Neuronal stem cell (in vitro differentiated cells): ENCODE measurements around the gene SAMD3.
"Not testable (repeated sequence)": the region's sequence is repeated elsewhere in the genome, so short reads cannot be mapped to it uniquely, and the experiment has no call there.

Source experiments
- DNase-seq: peaks from one replicate; pipeline ENCODE4 v3.0.0-alpha.2; 2013; ENCODE audit warnings: low spot score
- H2AFZ ChIP-seq: one replicate; pipeline ENCODE4 v1.6.1; 2013; ENCODE audit warnings: mild to moderate bottlenecking, low read length, inconsistent platforms
- H2AK5ac ChIP-seq: 2 replicates; pipeline ENCODE4 v1.6.1; 2013; ENCODE audit warnings: low read depth, mild to moderate bottlenecking, inconsistent platforms, low read length, moderate library complexity, mixed read lengths
- H2BK120ac ChIP-seq: 2 replicates; pipeline ENCODE4 v1.6.1; 2013; ENCODE audit warnings: low read depth, mild to moderate bottlenecking, inconsistent platforms, low read length, moderate library complexity, mixed read lengths
- H2BK12ac ChIP-seq: one replicate; pipeline ENCODE4 v1.6.1; 2013; ENCODE audit warnings: low read length, inconsistent platforms
- H2BK15ac ChIP-seq: 2 replicates; pipeline ENCODE4 v1.6.1; 2013; ENCODE audit warnings: mild to moderate bottlenecking, low read length, inconsistent platforms, mixed read lengths
- H2BK5ac ChIP-seq: one replicate; pipeline ENCODE4 v1.6.1; 2013; ENCODE audit warnings: inconsistent platforms, mild to moderate bottlenecking, low read length, moderate library complexity
- H3K14ac ChIP-seq: one replicate; pipeline ENCODE4 v1.6.1; 2013; ENCODE audit warnings: low read length, inconsistent platforms
- H3K18ac ChIP-seq: 2 replicates; pipeline ENCODE4 v1.6.1; 2013; ENCODE audit warnings: low read length, inconsistent platforms
- H3K23ac ChIP-seq: 2 replicates; pipeline ENCODE4 v1.6.1; 2013; ENCODE audit warnings: low read depth, mild to moderate bottlenecking, mixed read lengths, low read length, inconsistent platforms; ENCODE audit not compliant: poor library complexity
- H3K27ac ChIP-seq: replicated peaks from 3 replicates; pipeline ENCODE4 v1.5.1; 2013; ENCODE audit warnings: low read length, inconsistent platforms
- H3K27me3 ChIP-seq, 3 experiments: 2 replicates each; pipeline ENCODE4 v1.6.1; 2013; ENCODE audit warnings: low read length in 3 of 3, mild to moderate bottlenecking in 2 of 3, inconsistent platforms in 1 of 3, low read depth in 1 of 3, mixed read lengths in 1 of 3, moderate library complexity in 1 of 3; ENCODE audit not compliant: control insufficient read depth in 3 of 3, insufficient read depth in 3 of 3
- H3K36me3 ChIP-seq, 2 donors: replicated peaks in 1 of 2; 2 replicates each; pipeline ENCODE4 v1.6.1; 2013; ENCODE audit warnings: low read length in 2 of 2; ENCODE audit not compliant: control insufficient read depth in 2 of 2, insufficient read depth in 2 of 2
- H3K4ac ChIP-seq: 2 replicates; pipeline ENCODE4 v1.6.1; 2013; ENCODE audit warnings: inconsistent platforms, mild to moderate bottlenecking, low read length, moderate library complexity
- H3K4me1 ChIP-seq, 2 donors: 1 replicate in 1 of 2; 2 replicates in 1 of 2; pipeline ENCODE4 v1.6.1; 2013; ENCODE audit warnings: low read length in 2 of 2, low read depth in 1 of 2; ENCODE audit not compliant: control insufficient read depth in 2 of 2, insufficient read depth in 1 of 2
- H3K4me2 ChIP-seq: one replicate; pipeline ENCODE4 v1.6.1; 2013; ENCODE audit warnings: mild to moderate bottlenecking, low read length, inconsistent platforms; ENCODE audit not compliant: insufficient read depth, poor library complexity, severe bottlenecking
- H3K4me3 ChIP-seq, 2 donors: 2 replicates each; pipeline ENCODE4 v1.5.1; 2013; ENCODE audit warnings: low read length in 2 of 2, mild to moderate bottlenecking in 2 of 2, inconsistent platforms in 1 of 2, moderate library complexity in 1 of 2
- H3K79me1 ChIP-seq: one replicate; pipeline ENCODE4 v1.6.1; 2013; ENCODE audit warnings: low read depth, mild to moderate bottlenecking, inconsistent platforms, low read length, moderate library complexity
- H3K9ac ChIP-seq: one replicate; pipeline ENCODE4 v1.6.1; 2013; ENCODE audit warnings: mild to moderate bottlenecking, low read depth, low read length, inconsistent platforms; ENCODE audit not compliant: poor library complexity
- H3K9me3 ChIP-seq, 2 donors: replicated peaks in 1 of 2; 2 replicates each; pipeline versions ENCODE3 to v1.6.1; 2013; ENCODE audit warnings: low read length in 2 of 2, mild to moderate bottlenecking in 2 of 2, inconsistent platforms in 1 of 2, low read depth in 1 of 2, mixed read lengths in 1 of 2, moderate library complexity in 1 of 2; ENCODE audit not compliant: control insufficient read depth in 2 of 2, insufficient read depth in 1 of 2
- H4K8ac ChIP-seq: one replicate; pipeline ENCODE4 v1.6.1; 2013; ENCODE audit warnings: low read depth, mild to moderate bottlenecking, inconsistent platforms, low read length, moderate library complexity
- H4K91ac ChIP-seq: one replicate; pipeline ENCODE4 v1.6.1; 2013; ENCODE audit warnings: low read length, low read depth, mild to moderate bottlenecking, inconsistent platforms; ENCODE audit not compliant: poor library complexity
- WGBS, 2 donors: extraction: QIAGEN DNeasy Blood & Tissue Kit; methylation state at CpG; one replicate each; pipeline ENCODE4 v1.1.7; 2013; ENCODE audit warnings: missing lambda C conversion rate in 2 of 2, mixed read lengths in 1 of 2; ENCODE audit not compliant: insufficient read length in 2 of 2, insufficient replicate concordance in 1 of 2; ENCODE audit errors: extremely low coverage in 2 of 2; 5-methylcytosine and 5-hydroxymethylcytosine counted together

SAMD3 gene

DNA sequence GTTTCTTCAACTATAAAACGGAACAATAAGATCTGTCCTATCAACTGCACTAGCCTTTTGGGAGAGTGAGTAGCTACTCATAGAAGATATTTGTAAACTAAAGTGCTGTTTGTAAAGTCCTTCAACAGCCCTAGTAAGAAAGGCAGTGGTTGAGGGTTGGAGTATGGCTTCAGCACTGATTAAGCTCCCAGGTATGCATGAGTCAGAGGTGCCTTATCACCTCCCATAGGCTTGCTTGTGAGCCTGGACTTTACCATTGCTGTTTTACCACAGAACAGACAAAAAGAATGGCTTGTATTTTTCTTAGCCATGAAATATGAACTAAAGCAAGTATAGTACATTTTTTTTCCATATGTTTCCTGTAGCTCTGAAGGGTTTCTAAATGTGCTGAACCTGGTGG, 44.1 kb downstream of the SAMD3 start:
- Histone ChIP-seq H2BK5ac (no peak overlapping the region), H2BK15ac (no peak overlapping the region), H3K9ac (no peak overlapping the region), H3K4ac (no peak overlapping the region), H4K91ac (no peak overlapping the region), H3K36me3 (no peaks in the 10 kb centered on the region), H2AK5ac (no peak overlapping the region), H3K4me2 (no peak overlapping the region), H3K4me3 (no peak overlapping the region), H4K8ac (no peak overlapping the region), H3K4me1 (peaks cover 0 to 2% of the 10 kb centered on the region in 2 donors), H3K27me3 (no peaks in the 10 kb centered on the region), H3K79me1 (no peaks in the 10 kb centered on the region), H3K23ac (no peak overlapping the region), H2BK120ac (no peak overlapping the region), H2AFZ (no peak overlapping the region), H3K14ac (no peak overlapping the region), H3K27ac (no peak overlapping the region), H3K9me3 (no peaks in the 10 kb centered on the region), H2BK12ac (no peak overlapping the region), H3K18ac (no peak overlapping the region)
- DNase-seq, result no peak
- WGBS, 2 donors, result no CpG with 5 or more reads among the region's 1 CpG

DNA sequence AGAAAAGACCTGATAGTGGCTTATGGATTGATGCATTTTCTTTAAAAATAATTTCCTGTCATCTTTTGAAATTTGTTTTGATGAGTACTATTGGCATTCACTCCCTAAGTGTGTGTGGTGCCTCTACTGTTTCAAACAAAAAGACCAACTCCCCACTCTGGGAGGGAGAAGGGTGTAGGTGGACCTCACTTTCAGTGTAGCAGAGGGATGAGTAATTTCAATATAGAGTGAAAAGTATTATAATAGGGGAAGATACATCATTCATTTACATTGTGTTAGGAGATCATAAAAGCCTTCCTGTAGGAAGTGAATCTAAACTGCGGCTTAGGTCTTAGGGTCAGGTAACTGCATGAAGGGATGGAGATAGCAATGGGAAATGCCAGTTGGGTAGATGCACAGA, 46.4 kb downstream of the SAMD3 start:
- Histone ChIP-seq H3K18ac (no peak overlapping the region), H3K4me3 (no peak overlapping the region), H3K4me2 (no peak overlapping the region), H3K9me3 (no peaks in the 10 kb centered on the region), H2AFZ (no peak overlapping the region), H3K14ac (no peak overlapping the region), H4K91ac (no peak overlapping the region), H3K4ac (no peak overlapping the region), H3K9ac (no peak overlapping the region), H3K27me3 (no peaks in the 10 kb centered on the region), H3K79me1 (no peaks in the 10 kb centered on the region), H2BK15ac (no peak overlapping the region), H2BK120ac (no peak overlapping the region), H3K23ac (no peak overlapping the region), H2BK12ac (no peak overlapping the region), H3K36me3 (no peaks in the 10 kb centered on the region), H3K27ac (no peak overlapping the region), H2BK5ac (no peak overlapping the region), H2AK5ac (no peak overlapping the region), H3K4me1 (no peaks in the 10 kb centered on the region), H4K8ac (no peak overlapping the region)
- no peak for DNase-seq
- WGBS, 2 donors, result no CpG with 5 or more reads among the region's 1 CpG

DNA sequence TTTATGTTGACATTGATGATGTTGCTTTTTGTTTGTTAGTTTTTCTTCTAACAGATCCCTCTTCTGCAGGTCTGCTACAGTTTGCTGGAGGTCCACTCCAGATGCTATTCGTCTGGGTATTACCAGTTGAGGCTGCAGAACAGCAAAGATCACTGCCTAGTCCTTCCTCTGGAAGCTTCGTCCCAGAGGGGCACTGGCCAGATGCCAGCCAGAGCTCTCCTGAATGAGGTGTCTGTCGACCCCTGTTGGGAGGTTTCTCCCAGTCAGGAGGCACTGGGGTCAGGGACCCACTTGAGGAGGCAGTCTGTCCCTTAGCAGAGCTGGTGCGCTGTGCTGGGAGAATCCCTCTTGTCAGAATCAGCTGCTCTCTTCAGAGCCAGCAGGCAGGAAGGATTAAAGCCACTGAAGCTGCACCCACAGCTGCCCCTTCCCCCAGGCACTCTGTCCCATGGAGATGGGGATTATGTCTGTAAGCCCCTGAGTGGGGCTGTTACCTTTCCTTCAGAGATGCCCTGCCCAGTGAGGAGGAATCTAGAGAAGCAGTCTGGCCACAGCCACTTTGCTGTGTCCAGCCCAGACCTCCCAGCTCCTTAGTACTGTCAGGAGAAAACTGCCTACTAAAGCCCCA, 49.3 kb downstream of the SAMD3 start:
- not testable (repeated sequence) for H2AFZ ChIP-seq, H3K4me3 ChIP-seq, H3K4me1 ChIP-seq, H3K27ac ChIP-seq, H3K9me3 ChIP-seq, DNase-seq, H3K36me3 ChIP-seq, H3K18ac ChIP-seq, H2BK5ac ChIP-seq, H3K79me1 ChIP-seq, H4K8ac ChIP-seq, H4K91ac ChIP-seq, H3K23ac ChIP-seq, H3K4ac ChIP-seq, H3K4me2 ChIP-seq, H2BK15ac ChIP-seq, H2BK12ac ChIP-seq, H3K9ac ChIP-seq, H2BK120ac ChIP-seq, H3K27me3 ChIP-seq, H3K14ac ChIP-seq, H2AK5ac ChIP-seq
- no CpG with 5 or more reads among the region's 4 CpGs for WGBS, 2 donors

DNA sequence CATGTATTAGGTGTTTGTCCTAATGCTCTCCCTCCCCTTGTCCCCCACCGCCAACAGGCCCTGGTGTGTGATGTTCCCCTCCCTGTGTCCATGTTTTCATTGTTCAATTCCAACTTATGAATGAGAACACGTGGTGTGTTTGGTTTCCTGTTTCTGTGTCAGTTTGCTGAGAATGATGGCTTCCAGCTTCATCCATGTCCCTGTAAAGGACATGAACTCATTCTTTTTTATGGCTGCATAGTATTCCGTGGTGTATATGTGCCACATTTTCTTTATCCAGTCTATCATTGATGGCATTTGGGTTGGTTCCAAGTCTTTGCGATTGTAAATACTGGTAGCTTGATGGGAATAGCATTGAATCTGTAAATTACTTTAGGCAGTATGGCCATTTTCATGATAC, 52.6 kb downstream of the SAMD3 start:
- not testable (repeated sequence) for H3K4me1 ChIP-seq, H3K18ac ChIP-seq, H3K27ac ChIP-seq, H2BK15ac ChIP-seq, DNase-seq, H3K14ac ChIP-seq, H2BK120ac ChIP-seq, H3K4me2 ChIP-seq, H2AFZ ChIP-seq, H4K91ac ChIP-seq, H3K4me3 ChIP-seq, H3K9me3 ChIP-seq, H3K27me3 ChIP-seq, H3K23ac ChIP-seq, H3K36me3 ChIP-seq, H2AK5ac ChIP-seq, H3K79me1 ChIP-seq, H2BK5ac ChIP-seq, H2BK12ac ChIP-seq, H3K4ac ChIP-seq, H3K9ac ChIP-seq, H4K8ac ChIP-seq
- WGBS, 2 donors, result no CpG with 5 or more reads among the region's 4 CpGs
